ENCODE measurements around the gene SCIN.
"Not testable (repeated sequence)": the region's sequence is repeated elsewhere in the genome, so short reads cannot be mapped to it uniquely, and the experiment has no call there.

SCIN gene

DNA sequence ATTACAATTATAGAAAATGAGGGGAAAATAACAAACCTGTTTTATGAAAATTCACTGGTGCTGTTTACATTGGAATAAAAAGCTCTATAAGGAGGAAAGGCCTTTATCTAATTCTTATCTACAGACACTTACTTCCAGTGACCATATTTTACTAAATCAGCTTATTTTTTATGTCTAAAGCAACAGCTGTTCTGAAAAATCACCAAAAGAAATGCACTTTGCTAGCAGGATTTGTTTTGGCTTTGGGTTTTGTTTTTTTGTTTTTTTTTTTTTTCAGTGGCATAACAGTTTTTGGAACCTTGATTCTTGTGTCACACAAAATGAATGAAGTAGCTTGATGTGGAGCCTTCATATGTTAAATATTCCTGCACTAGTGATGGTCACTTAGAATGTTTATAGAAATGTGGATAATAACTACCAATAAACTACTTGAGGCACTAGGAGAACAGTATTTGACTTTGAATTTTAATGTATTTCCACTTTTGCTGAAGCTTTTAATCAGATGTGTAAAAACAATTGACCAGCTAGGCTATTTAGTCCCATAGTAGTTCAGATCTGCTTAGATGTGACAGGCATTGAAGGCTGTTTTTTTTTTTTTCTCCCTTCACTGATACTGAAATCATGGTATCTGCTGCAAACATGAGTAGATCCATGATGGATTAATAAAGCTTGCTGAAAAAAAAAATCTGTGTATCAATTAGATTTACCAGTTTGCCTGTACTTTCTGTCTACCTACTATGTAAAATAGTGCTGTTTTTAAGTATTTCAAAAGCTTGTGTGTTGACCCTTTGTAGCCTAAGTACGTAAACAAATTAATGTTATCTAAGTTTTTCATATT lies 119.7 kb downstream of the SCIN start:
- no peak for DNase-seq

DNA sequence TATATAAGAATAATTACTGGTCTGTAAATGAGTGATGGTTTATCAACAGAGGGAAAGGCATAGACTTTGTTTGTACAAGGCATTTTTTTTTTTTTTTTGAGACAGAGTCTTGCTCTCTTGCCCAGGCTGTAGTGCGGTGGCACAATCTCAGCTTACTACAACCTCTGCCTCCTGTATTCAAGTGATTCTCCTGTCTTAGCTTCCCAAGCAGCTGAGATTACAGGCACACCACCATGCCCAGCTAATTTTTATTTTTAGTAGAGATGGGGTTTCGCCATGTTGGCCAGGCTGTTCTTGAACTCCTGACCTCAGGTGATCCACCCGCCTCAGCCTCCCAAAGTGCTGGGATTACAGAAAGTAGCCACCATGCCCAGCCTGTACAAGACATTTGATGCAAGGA lies 120.9 kb downstream of the SCIN start:
- not testable (repeated sequence) for DNase-seq

DNA sequence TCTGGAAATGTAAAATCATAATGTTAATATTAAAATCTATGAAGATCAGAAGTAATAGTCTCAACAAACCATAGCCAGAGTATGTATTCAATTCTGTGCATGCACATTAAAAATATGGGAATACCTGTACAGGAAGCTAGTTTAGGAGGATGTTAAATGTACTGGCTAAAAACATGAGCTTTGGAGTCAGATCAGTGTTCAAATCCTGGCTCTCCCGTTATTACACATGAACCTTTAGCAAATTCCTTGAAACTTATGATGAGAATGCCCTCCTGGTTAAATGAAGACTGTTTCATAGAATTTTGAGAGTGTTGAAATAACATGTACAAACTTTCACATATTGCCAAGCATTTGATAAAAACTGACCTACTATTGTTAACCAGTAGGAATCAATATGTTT lies 121.5 kb downstream of the SCIN start:
- no peak for DNase-seq

DNA sequence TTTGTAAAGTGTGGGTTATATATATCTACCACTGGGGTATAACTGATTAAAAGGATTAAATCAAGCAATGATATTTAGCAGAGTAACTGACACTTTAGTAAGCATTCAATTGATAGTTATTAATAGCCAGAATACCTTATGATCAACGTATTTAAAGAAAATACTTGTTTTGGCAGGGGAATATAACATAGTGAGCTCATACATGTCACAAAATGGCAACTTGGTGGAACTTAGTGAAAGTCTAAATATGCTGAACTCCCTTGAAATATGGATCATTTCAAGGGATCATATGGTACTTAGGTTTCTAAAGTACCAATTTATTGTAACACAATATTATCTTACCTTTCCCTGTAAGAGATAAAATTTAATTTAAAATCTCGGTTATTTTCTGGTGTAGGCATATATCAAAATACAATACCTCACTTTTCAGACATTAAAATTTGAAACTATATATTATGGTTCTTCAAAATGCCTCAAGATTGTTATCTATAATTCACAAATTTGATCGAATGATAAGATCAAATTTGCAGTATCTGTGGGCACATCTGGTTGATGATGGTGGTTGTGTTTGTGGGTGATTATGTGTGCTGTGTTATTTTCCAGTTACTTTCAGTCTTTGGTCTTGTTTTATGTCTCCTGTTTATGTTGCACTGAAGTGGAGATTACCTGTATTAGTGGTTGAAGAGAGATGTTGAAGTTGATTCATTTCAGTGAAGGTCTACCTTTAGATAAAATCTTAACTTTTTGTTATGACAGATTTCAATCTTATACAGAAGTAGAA lies 122.1 kb downstream of the SCIN start:
- no peak for DNase-seq

DNA sequence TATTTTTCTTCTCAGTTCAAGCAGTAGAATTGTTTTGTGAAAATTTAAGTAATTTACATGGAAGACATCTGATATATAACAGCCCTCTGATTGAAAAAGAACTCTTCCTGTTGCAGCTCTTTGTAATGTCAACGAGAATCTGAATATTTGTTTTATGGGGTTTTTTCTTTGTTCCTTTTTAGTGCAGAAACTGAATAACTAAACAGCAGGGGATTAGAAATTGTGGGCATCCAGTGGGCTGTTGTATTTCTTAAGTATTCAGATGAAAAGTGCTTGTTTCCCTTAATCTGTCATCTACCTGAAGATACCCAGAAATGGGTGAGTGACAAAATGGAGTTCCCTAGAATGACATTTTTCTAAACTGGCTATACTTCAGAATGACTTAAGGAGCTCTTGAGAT lies 124.3 kb downstream of the SCIN start:
- no peak for DNase-seq

DNA sequence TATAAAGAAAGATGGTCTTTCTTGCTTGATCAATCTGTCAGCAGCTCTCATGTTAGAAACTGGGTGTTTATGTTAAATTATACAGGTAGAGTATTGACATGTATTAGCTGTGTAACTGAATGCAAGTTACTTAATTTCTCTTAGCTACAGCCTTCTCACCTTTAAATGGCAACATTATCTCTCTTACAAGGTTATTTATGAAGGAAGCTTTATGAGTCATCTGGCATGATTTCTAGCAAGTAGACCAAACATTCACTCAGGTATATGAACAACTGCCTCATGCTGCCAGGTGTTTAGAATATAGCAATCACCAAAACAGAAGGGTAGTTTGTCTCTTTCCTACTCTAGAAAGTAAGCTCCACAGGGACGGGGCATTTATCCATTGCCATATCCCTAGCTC lies 125.4 kb downstream of the SCIN start:
- no peak for DNase-seq

DNA sequence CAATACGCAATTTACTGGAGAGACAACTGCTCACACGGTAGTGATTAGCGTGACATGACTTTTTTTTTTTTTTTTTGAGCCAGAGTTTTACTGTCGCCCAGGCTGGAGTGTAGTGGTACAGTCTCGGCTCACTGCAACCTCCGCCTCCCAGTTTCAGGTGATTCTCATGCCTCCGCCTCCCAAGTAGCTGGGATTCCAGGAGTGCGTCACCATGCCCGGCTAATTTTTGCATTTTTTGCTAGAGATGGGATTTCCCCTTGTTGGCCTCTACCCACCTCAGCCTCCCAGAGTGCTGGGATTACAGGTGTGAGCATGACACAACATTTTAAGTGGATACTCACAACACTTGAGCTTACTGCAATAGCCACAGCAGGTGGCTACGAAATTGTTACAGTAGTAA lies 128.8 kb downstream of the SCIN start:
- DNase-seq, result no peak

DNA sequence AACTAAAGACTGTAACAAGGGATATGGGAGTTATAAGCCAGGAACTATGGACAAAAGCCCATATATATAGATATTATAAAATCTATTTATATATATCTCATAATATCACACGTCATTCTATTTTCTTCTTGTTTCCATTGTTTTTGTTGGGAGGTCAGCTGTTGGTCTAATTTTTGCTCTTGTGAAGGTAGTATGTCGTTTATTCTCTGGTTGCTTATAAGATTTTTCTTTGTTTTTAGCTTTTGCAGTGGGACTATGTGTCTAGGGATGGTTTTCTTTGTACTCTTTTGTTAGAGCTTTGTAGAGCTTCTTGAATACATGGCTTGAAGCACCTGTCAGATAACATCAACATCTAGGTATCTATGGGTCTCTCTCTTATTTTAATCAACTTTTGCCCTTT lies 130.9 kb downstream of the SCIN start:
- no peak for DNase-seq

DNA sequence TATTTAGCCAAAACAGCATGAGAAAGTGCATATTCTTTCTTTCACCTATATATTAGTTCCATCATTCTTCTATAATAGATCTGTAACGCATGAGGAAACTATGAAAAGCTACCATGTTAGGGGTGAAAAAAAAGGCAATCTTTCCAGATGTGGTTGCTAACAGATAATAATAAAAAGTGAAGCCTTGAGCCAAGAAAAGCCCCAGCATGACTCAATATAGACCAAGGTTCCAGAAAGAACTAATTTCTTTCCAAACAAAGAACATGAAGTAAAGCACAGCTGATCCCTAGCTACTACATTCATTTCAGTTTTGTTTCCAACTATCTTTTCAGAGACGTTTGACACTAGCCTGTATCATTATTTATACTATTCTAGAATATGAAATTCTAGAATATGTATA lies 133.4 kb downstream of the SCIN start:
- no peak for DNase-seq

DNA sequence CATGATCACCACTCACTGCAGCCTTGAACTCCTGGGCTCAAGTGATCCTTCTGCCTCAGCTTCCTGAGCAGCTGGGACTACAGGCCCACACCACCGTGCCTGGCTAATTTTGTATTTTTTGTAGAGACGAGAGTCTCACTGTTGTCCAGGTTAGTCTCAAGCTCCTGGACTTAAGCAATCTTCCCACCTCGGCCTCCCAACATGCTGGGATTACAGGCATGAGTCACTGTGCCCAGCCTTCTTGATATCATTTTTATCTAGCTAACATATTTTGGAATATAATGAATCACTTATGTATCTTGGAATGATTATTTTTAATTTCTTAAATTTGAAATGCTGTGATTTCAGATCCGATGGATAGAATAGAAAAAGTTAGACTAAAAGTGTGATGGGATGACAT lies 135.4 kb downstream of the SCIN start:
- no peak for DNase-seq

DNA sequence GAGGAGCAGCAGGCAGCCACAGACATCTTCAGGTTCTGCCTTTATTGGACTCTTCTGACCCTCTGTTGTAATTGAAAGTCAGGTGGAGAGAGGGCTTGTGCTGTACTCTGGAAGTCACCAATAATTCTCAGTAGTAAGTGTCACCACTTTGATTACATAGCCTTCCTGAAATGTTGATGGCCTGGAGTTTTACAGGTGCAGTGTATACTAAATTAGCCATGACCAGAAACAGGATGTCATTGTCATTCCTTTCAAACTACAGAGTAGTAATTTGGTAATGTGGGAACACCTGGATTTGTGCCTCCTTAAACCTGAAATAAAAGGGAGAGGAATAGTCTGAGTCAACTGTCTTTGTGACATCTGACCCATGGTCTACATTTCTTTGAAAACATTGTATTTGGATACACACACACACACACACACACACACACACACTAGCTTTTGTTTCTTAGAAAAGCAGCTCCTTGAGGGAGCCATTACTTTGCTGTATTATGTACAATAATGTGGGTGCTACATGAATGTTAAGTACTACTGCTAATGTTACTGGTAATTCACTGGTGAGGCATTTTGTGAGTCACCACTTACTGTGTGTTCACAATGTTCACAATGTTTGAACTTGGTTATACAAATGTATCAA lies 136.5 kb downstream of the SCIN start:
- no peak for DNase-seq

DNA sequence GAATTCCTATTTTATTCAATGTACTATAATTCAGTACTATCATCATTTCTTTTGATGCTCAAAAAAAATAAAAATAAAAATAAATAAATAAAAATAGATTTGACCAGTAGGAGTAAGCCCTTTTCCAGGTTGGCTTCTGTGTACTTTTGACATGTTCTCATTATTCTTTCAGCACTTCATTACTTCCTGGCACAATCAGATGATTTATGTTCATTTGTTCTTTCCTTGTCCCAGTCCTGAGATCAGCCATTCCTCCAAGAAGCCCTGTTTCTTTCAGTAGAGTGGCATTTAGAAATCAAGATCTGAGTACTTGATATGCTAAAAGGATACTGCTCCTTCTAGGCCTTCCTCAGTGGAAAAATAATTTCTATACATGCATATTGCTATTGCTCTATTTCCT lies 137.8 kb downstream of the SCIN start:
- DNase-seq, result no peak
